HG03103 (cell line): ENCODE results near the gene PRKCB.
A peak's percentile ranks its signal among the peaks of the same experiment; 100 is the strongest.

Experiments used
- ATAC-seq: cut with Tn5 transposase; IDR thresholded peaks from one replicate; pipeline ENCODE4 v1.9.1; 2021; ENCODE audit warnings: low read depth; ENCODE audit not compliant: unreplicated experiment

The PRKCB gene

GRCh38 chr16:23833960-23834685 lies 1.7 kb upstream of the PRKCB start:
- no peak for ATAC-seq

- peak; percentile 8 for ATAC-seq
Measured at GRCh38 chr16:23836078-23836403, 258 bp downstream of the PRKCB start.

GRCh38 chr16:23836404-23837311 lies 875 bp downstream of the PRKCB start:
- ATAC-seq, result no peak

GRCh38 chr16:23837553-23838308 lies 1.9 kb downstream of the PRKCB start:
- ATAC-seq, result no peak

- ATAC-seq, result no peak
Measured at GRCh38 chr16:23838485-23839142, 2.8 kb downstream of the PRKCB start.

- no peak for ATAC-seq
Measured at GRCh38 chr16:23840310-23840709, 4.5 kb downstream of the PRKCB start.

GRCh38 chr16:23842137-23842600 lies 6.4 kb downstream of the PRKCB start:
- ATAC-seq, result peak; percentile 61

GRCh38 chr16:23843143-23843542 lies 7.4 kb downstream of the PRKCB start:
- peak; percentile 34 for ATAC-seq

GRCh38 chr16:23847251-23847650 lies 11.5 kb downstream of the PRKCB start:
- ATAC-seq, result no peak

- no peak for ATAC-seq
Measured at GRCh38 chr16:23847948-23848347, 12.2 kb downstream of the PRKCB start.

GRCh38 chr16:23848958-23849357 lies 13.2 kb downstream of the PRKCB start:
- ATAC-seq, result no peak

GRCh38 chr16:23852794-23853562 lies 17.2 kb downstream of the PRKCB start:
- ATAC-seq, result no peak

GRCh38 chr16:23855010-23855409 lies 19.2 kb downstream of the PRKCB start:
- no peak for ATAC-seq

- ATAC-seq, result no peak
Measured at GRCh38 chr16:23856251-23856709, 20.5 kb downstream of the PRKCB start.

GRCh38 chr16:23857256-23857880 lies 21.6 kb downstream of the PRKCB start:
- ATAC-seq, result no peak

GRCh38 chr16:23857881-23858269 lies 22.1 kb downstream of the PRKCB start:
- no peak for ATAC-seq

GRCh38 chr16:23858542-23858941 lies 22.8 kb downstream of the PRKCB start:
- no peak for ATAC-seq

- ATAC-seq, result no peak
Measured at GRCh38 chr16:23859713-23860269, 24.0 kb downstream of the PRKCB start.

- ATAC-seq, result no peak
Measured at GRCh38 chr16:23861874-23862273, 26.1 kb downstream of the PRKCB start.
